ENCODE results near the gene WWP2.
"Not testable (repeated sequence)": the region's sequence is repeated elsewhere in the genome, so short reads cannot be mapped to it uniquely, and the experiment has no call there.

The WWP2 gene

GRCh38 chr16:69747115-69747514 is 15.0 kb upstream of the WWP2 start:
- FAIRE-seq: no peak

GRCh38 chr16:69748694-69749345 is 13.3 kb upstream of the WWP2 start:
- no peak for FAIRE-seq

- no peak for FAIRE-seq
Measured at GRCh38 chr16:69754143-69754468, 8.0 kb upstream of the WWP2 start.

DNA sequence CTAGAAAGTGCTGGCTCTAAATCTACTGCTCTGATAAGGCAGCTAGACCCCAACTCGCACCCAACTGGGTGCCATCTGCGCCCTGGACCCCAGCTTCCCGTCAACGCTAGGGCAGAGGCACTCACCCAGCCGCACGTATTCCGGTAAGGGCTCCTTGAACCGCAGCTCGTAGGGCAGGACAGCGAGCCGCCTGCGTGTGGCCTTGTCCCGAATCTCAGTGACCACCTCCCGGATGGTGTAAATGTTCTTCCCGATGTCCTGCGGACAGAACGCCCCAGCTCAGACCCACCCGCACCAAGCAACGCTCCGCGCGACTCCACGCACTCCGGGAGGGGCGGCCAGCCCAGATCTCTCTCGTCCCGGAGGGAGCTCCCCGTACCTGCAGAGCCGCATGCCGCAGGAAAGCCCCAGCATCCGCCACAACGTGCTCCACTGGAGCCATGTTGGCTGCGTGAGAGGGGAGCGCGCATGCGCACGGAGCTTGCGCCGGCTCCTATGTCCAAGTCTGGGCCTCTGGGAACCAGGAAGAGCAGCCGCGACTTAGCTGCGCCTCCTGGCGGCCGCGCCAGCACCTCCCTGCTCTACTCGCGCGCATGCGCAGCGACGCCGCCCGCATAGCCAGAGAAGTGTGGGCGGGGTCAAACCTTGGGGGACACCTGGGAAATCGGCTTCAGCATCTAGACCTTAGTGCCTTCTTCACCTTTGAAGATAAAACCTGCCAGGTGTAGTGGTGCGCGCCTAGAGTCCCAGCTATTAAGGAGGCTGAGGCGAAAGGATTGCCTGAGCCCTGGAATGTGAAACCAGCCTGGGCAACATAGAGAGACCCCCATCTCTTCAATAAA is 7.4 kb upstream of the WWP2 start, which contains the start of gene NOB1:
NOB1 (minus strand) TSS at position 458 of the 842 bp plus-strand sequence; CDS start at position 442, 16 bp downstream.
- FAIRE-seq: no peak

- FAIRE-seq: no peak
Measured at GRCh38 chr16:69756705-69757104, 5.4 kb upstream of the WWP2 start.

DNA sequence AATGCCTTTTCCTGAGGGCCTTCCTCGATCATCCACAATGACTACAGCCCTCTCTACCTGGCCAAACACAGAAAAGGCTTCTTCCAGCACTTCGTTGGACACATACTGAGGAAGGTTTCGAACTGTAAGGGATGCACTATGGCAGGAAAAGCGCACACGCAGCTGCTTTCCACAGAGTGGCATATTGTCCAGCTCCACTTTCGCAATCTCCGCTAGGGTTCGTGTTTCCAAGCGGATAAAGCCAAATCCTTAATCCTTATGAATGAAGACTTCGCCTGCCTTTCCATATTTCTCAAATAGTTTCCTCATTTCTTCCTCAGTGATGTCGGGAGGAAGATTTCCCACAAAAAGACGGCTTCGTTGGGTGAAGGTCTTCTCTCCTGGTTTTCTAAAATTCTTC is 4.8 kb upstream of the WWP2 start:
- FAIRE-seq: not testable (repeated sequence)

DNA sequence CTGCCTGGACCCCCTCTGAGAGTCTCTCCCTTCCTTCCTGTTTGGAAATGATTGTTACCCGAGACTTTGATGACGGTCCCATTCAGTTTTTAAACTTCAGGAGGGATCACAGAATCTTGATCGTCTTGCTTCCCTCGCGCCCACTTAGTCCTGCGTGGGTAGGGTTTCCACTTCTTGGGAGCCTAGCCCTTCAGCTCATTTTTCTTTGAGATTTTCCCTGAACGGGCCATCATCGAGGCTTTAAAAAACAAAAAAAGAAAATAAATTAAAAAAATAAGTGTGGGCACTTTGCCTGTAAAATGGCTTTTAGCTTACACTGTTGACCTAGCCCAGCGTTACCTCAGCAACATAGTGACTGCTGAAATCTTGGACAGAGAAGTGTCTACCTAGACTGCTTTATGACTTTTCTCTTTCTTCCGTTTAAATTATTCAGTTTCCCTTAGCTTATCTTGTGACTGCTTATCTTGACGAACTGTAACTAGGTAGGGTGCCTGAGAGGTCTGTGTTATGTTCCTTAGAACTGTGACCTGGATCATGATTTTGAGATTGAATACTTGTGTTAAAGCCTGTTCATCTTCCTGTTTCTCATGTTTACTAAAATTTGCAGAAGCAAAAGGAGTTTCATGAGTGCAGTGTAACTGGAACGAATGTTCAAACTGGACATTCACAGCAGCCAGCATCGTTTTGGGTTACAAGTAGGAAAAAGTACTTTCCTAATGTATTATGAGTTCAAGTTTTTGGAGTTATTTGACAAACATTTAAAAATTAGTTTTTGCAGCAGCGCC is 874 bp downstream of the WWP2 start:
- FAIRE-seq: no peak

- no peak for FAIRE-seq
Measured at GRCh38 chr16:69763599-69763942, 1.4 kb downstream of the WWP2 start.

GRCh38 chr16:69767459-69768229 is 5.5 kb downstream of the WWP2 start:
- no peak for FAIRE-seq

DNA sequence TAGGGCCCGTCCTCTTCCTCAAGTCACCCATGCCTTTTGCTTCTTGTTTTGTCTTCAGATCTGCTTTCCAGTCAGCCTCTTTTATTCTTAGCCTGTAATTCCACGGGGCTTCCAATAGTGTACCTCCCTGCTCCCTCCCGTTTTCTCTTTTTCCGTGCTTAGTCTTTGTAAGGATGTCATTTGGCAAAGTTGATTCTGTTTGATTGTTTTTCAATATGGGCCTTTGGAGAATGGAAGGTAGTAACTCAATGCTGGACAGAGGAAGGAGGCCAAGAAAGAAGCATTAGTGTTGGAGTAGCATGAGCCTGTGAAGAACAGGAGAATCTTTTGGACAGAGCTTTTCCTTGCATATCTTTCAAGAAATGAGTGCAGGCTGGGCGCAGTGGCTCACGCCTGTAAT is 6.5 kb downstream of the WWP2 start:
- FAIRE-seq: no peak

DNA sequence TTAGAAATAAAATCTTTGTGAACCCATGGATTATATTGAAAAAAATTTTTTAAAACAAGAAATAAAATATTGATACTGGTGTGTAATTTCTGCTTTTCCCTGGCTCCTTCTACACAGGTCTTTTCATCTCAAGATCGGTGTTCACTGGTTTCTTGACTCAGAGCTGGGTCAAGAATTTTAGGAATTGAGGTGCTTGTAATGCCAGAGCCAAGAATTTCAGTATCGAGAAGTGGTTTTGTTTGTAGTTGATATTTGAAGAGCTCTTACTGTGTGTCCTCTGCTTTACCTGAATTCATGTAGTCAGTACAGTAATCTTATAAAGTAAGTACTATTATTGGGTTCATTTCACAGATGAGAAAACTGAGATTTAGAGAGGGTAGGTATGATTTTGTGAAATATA is 7.3 kb downstream of the WWP2 start:
- FAIRE-seq: no peak

GRCh38 chr16:69771651-69771967 is 9.5 kb downstream of the WWP2 start:
- FAIRE-seq: no peak

DNA sequence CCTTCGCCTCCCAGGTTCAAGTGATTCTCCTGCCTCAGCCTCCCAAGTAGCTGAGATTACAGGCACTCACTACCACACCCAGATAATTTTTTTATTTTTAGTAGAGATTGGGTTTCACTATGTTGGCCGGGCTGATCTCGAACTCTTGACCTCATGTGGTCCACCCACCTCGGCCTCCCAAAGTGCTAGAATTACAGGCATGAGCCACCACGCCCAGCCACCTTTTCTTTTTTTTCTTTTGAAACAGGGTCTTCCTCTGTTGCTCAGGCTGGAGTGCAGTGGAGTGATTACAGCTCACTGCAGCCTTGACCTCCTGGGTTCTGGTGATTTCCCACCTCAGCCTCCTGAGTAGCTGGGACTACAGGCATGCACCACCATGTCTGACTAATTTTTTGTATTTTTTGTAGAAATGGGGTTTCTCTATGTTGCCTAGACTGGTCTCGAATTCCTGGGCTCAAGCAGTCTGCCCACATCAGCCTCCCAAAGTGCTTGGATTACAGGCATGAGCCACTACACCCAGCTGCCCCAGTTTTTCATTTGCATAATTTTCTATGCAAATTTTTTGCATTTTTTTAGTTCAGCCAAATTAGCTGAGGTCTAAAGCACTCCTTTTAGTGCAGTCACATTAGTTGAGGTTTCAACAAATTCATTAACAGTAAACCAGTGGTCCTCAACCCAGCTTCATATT is 11.3 kb downstream of the WWP2 start:
- no peak for FAIRE-seq

- FAIRE-seq: no peak
Measured at GRCh38 chr16:69775563-69775962, 13.4 kb downstream of the WWP2 start.

DNA sequence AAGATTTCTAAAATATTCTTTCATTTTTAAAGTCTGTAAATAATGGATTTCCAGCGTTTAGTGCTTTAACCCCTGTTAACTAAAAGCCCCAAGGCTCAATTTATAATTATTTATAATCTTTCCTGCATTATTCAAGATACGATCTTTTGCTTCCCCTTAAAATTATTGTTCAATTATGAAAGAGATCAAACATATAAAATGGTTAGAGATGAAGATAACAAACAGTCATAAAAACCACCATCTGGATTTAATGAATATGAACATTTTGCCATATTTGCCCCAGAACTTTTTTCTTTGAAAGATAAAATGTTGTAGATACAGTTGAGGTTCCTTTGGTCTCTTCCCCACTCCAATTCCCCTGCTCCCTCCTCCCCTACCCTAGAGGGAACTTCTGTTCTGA is 17.6 kb downstream of the WWP2 start:
- no peak for FAIRE-seq

- FAIRE-seq: no peak
Measured at GRCh38 chr16:69781118-69781517, 19.0 kb downstream of the WWP2 start.

GRCh38 chr16:69784586-69784985 is 22.5 kb downstream of the WWP2 start:
- no peak for FAIRE-seq

GRCh38 chr16:69787883-69788282 is 25.8 kb downstream of the WWP2 start:
- FAIRE-seq: no peak

DNA sequence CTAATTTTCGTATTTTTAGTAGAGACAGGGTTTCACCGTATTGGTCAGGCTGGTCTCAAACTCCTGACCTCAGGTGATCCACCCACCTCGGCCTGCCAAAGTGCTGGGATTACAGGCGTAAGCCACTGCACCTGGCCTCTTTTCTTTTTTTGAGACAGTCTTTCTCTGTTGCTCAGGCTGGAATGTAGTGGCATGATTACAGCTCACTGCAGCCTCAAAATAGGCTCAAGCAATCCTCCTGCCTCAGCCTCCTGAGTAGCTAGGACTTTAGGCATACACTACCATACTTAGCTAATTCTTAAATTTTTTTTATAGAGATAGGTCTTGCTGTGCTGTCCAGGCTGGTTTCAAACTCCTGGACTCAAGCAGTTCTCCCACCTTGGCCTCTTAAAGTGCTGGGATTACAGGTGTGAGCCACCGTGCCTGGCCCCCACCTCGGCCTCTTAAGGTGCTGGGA is 29.3 kb downstream of the WWP2 start:
- not testable (repeated sequence) for FAIRE-seq

- FAIRE-seq: no peak
Measured at GRCh38 chr16:69793526-69793925, 31.4 kb downstream of the WWP2 start.

DNA sequence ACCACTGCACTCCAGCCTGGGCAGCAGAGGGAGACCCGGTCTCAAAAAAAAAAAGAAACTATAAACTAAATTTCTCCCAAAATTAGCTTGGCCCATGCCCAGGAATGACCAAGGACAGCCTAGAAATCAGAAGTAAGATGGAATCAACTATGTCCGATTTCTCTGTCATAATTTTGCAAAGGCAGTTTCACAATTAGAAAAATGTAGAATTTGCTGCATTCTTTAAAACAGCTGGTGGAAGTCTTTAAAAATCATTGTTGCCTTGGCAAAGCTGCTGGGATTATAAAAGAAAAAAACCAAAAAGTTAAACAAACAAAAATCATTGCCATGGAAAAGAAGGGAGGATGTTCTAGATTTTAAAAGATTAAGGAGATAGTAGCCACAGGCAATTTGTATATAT is 32.4 kb downstream of the WWP2 start:
- no peak for FAIRE-seq

All from colon (tissue), 2 donors.